GM20000 (cell line): ENCODE measurements around the gene GAPDH.
"Not testable (repeated sequence)": the region's sequence is repeated elsewhere in the genome, so short reads cannot be mapped to it uniquely, and the experiment has no call there.

Experiments
- DNase-seq: peaks from one replicate; pipeline ENCODE4 v3.0.0; 2012; ENCODE audit warnings: low spot score
- TF ChIP-seq, protein P1 (sequence below): IDR thresholded peaks from 2 replicates; pipeline ENCODE4 v1.5.1; 2012; ENCODE audit warnings: mild to moderate bottlenecking, control low read depth; ENCODE audit errors: extremely low read depth, missing control alignments

The GAPDH gene

GRCh38 chr12:6573001-6573400 lies 38.7 kb downstream of the GAPDH start:
- TF ChIP-seq, protein P1, sequence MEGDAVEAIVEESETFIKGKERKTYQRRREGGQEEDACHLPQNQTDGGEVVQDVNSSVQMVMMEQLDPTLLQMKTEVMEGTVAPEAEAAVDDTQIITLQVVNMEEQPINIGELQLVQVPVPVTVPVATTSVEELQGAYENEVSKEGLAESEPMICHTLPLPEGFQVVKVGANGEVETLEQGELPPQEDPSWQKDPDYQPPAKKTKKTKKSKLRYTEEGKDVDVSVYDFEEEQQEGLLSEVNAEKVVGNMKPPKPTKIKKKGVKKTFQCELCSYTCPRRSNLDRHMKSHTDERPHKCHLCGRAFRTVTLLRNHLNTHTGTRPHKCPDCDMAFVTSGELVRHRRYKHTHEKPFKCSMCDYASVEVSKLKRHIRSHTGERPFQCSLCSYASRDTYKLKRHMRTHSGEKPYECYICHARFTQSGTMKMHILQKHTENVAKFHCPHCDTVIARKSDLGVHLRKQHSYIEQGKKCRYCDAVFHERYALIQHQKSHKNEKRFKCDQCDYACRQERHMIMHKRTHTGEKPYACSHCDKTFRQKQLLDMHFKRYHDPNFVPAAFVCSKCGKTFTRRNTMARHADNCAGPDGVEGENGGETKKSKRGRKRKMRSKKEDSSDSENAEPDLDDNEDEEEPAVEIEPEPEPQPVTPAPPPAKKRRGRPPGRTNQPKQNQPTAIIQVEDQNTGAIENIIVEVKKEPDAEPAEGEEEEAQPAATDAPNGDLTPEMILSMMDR, result no peak
- DNase-seq, result no peak

GRCh38 chr12:6574576-6575295 lies 40.4 kb downstream of the GAPDH start:
- DNase-seq, result no peak
- TF ChIP-seq, protein P1, result no peak

DNA sequence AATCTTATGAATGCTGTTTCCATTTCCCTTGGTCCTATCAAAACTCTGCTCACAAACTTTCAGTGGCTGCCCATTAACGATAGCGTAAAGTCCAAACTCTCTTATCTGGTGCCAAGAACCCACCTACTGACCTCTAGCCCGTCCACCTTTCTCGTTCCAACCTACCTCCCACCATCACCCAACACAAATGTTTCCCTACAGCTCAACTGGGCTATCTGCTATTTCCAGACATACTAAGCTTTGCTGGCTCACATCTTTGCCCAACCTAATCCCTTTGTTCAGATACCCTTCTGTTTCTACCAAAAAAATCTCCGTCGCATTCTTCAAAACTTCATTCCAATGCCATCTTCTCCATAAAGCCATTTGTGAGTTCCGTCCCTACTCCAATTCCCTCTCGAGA lies 41.3 kb downstream of the GAPDH start:
- TF ChIP-seq, protein P1, result no peak
- DNase-seq, result no peak

DNA sequence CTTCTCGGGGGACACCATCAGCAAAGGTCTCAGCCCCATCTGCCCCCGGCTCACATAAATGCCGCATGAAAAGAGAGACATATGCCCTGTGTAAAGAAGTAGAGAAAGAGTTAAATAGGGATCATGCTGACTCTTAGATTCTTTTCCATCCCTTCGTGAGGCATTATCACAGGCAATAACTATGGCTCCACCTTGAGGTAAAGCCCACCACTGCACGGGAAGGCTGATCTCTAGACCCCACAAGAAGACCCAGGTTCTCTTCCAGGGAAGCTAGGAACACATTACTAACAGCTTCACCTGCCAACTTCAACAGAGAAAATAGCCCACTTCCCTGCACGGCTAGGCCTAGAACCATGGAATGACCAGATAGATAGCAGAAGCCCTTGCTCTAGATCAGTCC lies 47.9 kb downstream of the GAPDH start:
- TF ChIP-seq, protein P1, result no peak
- DNase-seq, result no peak

DNA sequence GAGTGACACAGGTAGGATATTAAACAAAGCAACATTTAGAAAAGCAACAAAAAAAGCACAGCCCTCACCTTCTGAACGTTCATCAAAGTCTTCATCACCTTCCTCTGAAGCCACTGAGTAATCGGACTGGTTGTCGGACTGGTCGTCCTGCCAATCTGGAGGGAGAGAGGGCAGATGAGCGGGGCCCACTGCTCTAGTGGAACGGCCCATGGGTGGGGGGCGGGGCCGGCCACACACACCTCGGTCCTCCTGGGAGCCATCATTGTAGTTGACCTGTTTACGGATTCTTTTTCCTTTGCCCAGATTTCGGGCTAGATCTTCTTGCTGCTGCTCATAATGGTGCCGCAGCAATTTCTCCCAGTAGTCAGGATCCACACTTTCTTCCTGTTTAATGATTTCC lies 48.6 kb downstream of the GAPDH start:
- TF ChIP-seq, protein P1, result no peak
- no peak for DNase-seq

DNA sequence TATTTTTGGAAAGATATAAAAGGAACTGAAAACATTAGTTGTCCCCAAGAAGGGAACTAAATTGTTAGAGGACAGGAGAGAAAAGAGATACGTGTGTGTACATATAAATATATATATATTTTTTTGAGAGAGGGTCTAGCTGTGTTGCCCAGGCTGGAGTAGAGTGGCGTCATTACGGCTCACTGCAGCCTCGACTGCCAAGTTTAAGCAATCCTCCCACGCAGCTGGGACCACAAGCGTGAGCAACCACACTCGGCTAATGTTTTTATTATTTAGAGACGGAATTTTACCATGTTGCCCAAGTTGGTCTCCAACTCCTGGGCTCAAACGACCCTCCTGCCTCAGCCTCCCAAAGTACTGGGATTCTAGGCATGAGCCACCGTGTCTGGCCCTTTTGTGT lies 50.0 kb downstream of the GAPDH start:
- TF ChIP-seq, protein P1, result no peak

DNA sequence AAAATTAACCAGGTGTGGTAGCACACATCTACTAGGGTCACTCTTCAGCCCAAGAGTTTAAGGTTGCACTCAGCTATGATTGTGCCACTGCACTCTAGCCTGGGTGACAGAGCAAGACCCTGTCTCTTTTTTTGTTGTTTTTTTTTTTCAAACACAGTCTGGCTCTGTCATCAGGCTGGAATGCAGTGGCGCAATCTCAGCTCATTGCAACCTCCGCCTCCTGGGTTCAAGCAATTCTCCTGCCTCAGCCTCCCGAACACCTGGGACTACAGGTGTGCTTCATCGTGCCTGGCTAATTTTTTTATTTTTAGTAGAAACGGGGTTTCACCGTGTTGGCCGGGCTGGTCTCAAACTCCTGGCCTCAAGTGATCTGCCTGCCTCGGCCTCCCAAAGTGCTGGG lies 52.3 kb downstream of the GAPDH start:
- not testable (repeated sequence) for DNase-seq

More for the DNA sequence above, 50.0 kb downstream of the GAPDH start:
- DNase-seq, result no peak
